Breast epithelium (tissue), 4 donors: ENCODE results near the gene COL23A1. TPM values are rescaled to one million over a fixed set of nuclear protein-coding genes. Genes with fewer than 3 reads are reported as not detected.

Experiments used
- DNase-seq, 2 donors: peaks; one replicate each; pipeline ENCODE4 v3.0.0-alpha.2; 2019; ENCODE audit warnings: low spot score in 2 of 2
- H3K27ac ChIP-seq, 2 donors: fragments of 200-600 bp; sonication (generic) in 1 of 2; one replicate each; pipeline ENCODE4 v1.5.1; 2016 to 2019; ENCODE audit warnings: mild to moderate bottlenecking in 1 of 2
- H3K27me3 ChIP-seq, 2 donors: fragments of 200-600 bp; sonication (generic) in 1 of 2; one replicate each; pipeline versions ENCODE4 v1.5.1 to v1.6.0; 2017 to 2019; ENCODE audit warnings: control low read depth in 1 of 2, mild to moderate bottlenecking in 1 of 2
- H3K36me3 ChIP-seq: fragments of 200-600 bp; one replicate; pipeline ENCODE4 v1.5.1; 2019
- H3K4me1 ChIP-seq, 2 donors: fragments of 200-600 bp; sonication (generic); one replicate each; pipeline ENCODE4 v1.5.1; 2016 to 2019; ENCODE audit warnings: control low read depth in 1 of 2
- H3K4me3 ChIP-seq, 3 donors: fragments of 200-600 bp; sonication (generic); 1 replicate in 2 of 3; 2 replicates in 1 of 3; pipeline ENCODE4 v1.5.1; 2016 to 2019; ENCODE audit warnings: mild to moderate bottlenecking in 3 of 3, moderate library complexity in 2 of 3
- H3K9me3 ChIP-seq, 2 donors: fragments of 200-600 bp; sonication (generic) in 1 of 2; one replicate each; pipeline ENCODE4 v1.5.1; 2016 to 2019; ENCODE audit warnings: control low read depth in 1 of 2
- POLR2A ChIP-seq: fragments of 450-650 bp; IDR thresholded peaks from one replicate; pipeline ENCODE4 v1.6.1; 2016; ENCODE audit warnings: antibody characterized with exemption, mild to moderate bottlenecking, moderate library complexity
- POLR2AphosphoS5 ChIP-seq, 3 donors: sonication (generic); formaldehyde crosslinking; IDR thresholded peaks; one replicate each; pipeline ENCODE4 v1.6.1; 2017; ENCODE audit warnings: antibody characterized with exemption in 3 of 3
- intact Hi-C: fragments of 100-400 bp; cut with DNase I; formaldehyde crosslinking; loops from one replicate; pipeline ENCODE4 v1.15.1; 2023; ENCODE audit warnings: low total_unique reads
- total RNA-seq, 3 donors: library from RNA; depleted of rRNA; stranded (reverse); fragments of >200 nt; gene quantifications; one replicate each; pipeline ENCODE4 v1.1.0, GENCODE V29; 2016
- TF ChIP-seq, protein P1 (sequence below), 3 donors: fragments of 450-650 bp; IDR thresholded peaks; one replicate each; pipeline ENCODE4 v1.5.1; 2016 to 2017; ENCODE audit warnings: antibody characterized with exemption in 3 of 3, mild to moderate bottlenecking in 3 of 3, moderate library complexity in 3 of 3

Gene COL23A1
- total RNA-seq, 3 donors from 2014 or later, result 0.32 to 3.3 (median 2.6) TPM

DNA sequence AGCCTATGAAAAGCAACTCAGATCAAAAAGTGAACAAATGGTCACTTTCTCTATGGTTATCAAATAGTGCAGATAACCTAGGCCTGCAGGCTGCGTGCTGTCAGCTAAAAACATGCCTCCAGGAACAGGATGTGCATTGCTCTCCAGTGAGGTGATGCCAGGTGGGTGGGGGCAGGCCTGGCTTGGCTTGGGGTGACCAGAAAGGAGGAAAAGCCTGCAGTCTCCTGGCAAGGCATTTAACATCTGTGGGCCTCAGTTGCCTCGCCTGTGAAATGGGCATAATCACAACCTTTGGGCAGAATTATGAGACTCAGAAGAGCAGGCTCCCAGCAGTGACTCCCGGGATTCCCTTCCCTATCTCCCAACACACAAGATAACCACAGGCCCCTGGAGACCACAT, 135.9 kb downstream of the COL23A1 start:
- no peak for DNase-seq
- H3K9me3 ChIP-seq, result no peaks in the 10 kb centered on the region
- no peaks in the 10 kb centered on the region for H3K4me1 ChIP-seq
- no peaks in the 10 kb centered on the region for H3K36me3 ChIP-seq
- TF ChIP-seq POLR2AphosphoS5 (IDR thresholded peaks at IDR 0.05), result no peak
- H3K4me3 ChIP-seq, result no peak overlapping the region
- intact Hi-C loops, result no loop called here
- H3K27me3 ChIP-seq, result no peaks in the 10 kb centered on the region
- H3K27ac ChIP-seq, result no peak overlapping the region

DNA sequence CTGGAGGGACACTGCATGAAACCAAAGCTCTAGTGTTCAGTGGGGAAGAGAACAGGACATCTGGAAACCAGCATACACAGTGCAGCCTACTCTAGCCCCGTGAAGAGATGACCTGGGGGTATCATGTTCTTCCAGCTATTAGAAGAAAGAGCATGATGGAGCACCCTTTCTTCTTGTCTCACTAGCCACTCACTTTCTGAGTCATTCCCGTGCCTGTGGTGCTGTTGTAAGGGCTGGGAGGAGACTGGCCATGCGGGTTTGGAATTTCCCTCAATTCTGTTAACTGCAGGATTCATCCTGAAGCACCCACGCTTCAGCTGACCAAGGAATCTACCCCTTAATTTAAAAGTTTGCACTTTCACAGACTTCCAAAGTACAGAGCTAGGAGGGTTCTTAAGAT, 137.0 kb downstream of the COL23A1 start:
- Histone ChIP-seq H3K27ac (no peak overlapping the region), H3K9me3 (no peaks in the 10 kb centered on the region), H3K36me3 (no peaks in the 10 kb centered on the region), H3K4me3 (no peak overlapping the region), H3K4me1 (no peaks in the 10 kb centered on the region), H3K27me3 (no peaks in the 10 kb centered on the region)
- DNase-seq, result no peak
- intact Hi-C loops, result no loop called here
- TF ChIP-seq, protein P1, sequence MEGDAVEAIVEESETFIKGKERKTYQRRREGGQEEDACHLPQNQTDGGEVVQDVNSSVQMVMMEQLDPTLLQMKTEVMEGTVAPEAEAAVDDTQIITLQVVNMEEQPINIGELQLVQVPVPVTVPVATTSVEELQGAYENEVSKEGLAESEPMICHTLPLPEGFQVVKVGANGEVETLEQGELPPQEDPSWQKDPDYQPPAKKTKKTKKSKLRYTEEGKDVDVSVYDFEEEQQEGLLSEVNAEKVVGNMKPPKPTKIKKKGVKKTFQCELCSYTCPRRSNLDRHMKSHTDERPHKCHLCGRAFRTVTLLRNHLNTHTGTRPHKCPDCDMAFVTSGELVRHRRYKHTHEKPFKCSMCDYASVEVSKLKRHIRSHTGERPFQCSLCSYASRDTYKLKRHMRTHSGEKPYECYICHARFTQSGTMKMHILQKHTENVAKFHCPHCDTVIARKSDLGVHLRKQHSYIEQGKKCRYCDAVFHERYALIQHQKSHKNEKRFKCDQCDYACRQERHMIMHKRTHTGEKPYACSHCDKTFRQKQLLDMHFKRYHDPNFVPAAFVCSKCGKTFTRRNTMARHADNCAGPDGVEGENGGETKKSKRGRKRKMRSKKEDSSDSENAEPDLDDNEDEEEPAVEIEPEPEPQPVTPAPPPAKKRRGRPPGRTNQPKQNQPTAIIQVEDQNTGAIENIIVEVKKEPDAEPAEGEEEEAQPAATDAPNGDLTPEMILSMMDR (IDR thresholded peaks at IDR 0.05), result no peak
- no peak for TF ChIP-seq POLR2A
- no peak for TF ChIP-seq POLR2AphosphoS5 (IDR thresholded peaks at IDR 0.05)

DNA sequence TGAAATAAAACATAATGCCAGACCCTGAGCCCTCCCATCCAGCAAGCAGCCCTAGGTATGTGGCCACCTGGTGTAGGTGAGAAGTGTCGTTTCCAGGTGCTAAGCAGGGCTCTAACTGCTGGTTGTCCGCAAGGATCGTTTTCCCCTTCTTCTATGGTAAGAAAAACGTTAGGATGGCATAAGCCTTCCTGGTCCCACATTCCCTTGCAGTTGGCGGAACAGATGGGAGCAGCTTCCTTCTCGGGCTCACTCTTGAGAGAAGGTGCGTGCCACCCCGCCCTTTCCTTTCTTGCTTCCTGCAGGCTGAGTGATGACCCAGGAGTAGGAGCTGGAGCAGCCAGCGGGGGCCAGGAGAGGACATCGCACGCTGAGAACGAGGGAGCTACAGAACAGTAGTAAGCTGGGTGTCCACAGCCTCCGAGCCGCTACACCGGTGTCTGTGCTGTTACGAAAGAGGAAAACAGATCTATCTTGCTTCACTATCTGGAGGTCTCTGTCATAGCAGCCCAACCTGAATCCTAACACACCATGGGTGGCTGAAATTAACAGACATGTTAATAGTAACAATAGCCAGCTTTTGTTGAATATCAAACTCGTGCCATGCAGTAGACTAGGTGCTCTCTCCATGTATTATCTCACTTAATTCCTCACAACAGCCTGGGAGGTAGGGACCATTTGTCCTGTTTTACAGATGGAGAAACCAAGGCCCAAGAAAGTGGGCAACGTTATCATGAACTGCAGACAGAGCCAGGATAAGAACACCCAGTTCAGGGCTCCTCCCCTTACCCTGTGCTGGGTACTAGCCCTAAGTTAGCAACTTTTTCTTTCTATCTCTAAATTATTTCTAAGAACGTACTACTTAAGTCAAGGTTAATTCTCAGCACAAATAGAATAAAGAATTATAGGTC, 139.8 kb downstream of the COL23A1 start:
- Histone ChIP-seq H3K4me1 (no peaks in the 10 kb centered on the region), H3K36me3 (no peaks in the 10 kb centered on the region), H3K9me3 (no peaks in the 10 kb centered on the region), H3K27me3 (no peaks in the 10 kb centered on the region), H3K27ac (no peak overlapping the region), H3K4me3 (no peak overlapping the region)
- TF ChIP-seq POLR2A (no peak), POLR2AphosphoS5 (IDR thresholded peaks at IDR 0.05) (no peak)
- TF ChIP-seq, protein P1 (IDR thresholded peaks at IDR 0.05), result no peak
- DNase-seq, result no peak
- intact Hi-C loops, result no loop called here

DNA sequence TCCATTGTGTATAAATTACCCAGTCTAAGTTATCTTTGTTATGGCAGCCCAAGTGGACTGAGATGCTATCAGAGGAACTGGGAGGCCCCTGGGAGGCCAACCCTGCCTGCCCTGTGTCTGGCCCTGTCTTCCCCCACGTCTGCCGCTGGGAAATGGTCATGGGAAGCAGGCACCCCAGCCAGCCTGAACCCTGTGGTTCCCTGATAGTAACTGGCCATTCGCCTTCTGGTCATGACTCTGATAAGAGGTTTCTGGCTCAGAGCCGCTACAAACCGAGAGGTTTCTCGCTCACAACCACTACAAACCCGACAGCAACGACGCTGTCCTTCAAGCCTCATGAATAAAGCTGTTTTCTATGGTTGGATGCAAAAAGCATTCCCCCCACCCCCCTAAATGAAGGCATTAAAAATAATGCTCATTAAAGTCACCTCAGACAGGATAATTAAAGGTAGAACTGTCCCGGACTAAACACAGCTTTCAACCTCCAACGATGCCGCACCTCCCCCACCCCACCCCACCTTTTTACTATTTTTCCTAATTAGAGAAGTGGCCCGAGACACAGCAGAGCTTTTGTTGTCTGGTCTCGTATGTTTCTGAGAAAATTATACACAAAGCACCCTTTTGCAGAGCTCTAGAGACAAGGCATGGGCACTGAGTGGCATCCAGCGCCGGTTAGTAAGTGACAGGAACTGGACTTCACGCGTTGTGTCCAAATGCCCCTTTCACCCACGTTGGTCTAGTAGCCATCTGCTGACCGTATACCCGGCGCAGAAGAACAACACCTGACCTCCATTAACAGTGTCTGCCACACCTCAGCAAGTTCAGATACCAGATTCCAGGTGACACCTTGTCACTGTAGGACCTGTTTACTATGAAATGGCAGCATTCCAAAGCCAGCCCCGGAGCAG, 140.8 kb downstream of the COL23A1 start:
- no peak overlapping the region for H3K4me3 ChIP-seq
- H3K9me3 ChIP-seq, result no peaks in the 10 kb centered on the region
- intact Hi-C loops, result no loop called here
- no peaks in the 10 kb centered on the region for H3K4me1 ChIP-seq
- DNase-seq, result no peak
- H3K27me3 ChIP-seq, result no peaks in the 10 kb centered on the region
- TF ChIP-seq, protein P1 (IDR thresholded peaks at IDR 0.05), result no peak
- TF ChIP-seq POLR2AphosphoS5 (IDR thresholded peaks at IDR 0.05) (no peak), POLR2A (no peak)
- H3K36me3 ChIP-seq, result no peaks in the 10 kb centered on the region
- no peak overlapping the region for H3K27ac ChIP-seq

DNA sequence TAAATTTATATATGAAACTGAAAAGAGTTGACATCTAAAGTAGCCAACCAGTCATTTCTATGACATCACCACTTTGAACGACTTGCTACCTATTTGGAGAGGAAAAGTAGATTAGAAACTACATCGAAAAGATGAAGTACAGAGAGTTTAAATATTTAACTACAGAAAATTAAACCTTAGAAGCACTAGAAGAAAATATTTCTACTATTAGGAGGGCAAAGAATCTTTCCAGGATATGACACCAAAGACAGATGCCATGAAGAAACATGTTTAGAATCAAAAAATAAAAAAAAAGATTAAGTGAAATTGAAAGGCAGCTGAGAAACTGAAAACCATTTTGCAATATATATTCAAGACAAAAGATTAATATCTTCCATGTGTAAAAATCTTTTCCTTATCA, 144.7 kb downstream of the COL23A1 start:
- TF ChIP-seq, protein P1 (IDR thresholded peaks at IDR 0.05), result no peak
- TF ChIP-seq POLR2A, result no peak
- TF ChIP-seq POLR2AphosphoS5 (IDR thresholded peaks at IDR 0.05), result no peak
- Histone ChIP-seq H3K36me3 (no peaks in the 10 kb centered on the region), H3K4me1 (no peaks in the 10 kb centered on the region), H3K4me3 (no peak overlapping the region), H3K27ac (no peak overlapping the region), H3K9me3 (no peaks in the 10 kb centered on the region), H3K27me3 (no peaks in the 10 kb centered on the region)
- intact Hi-C loops, result no loop called here
- DNase-seq, result no peak
